Measurements from ENCODE around the gene GDA. TPM values are rescaled to one million over a fixed set of nuclear protein-coding genes. Genes with fewer than 3 reads are reported as not detected.
A peak's percentile ranks its signal among the peaks of the same experiment; 100 is the strongest.

The GDA gene
- total RNA-seq, 6 experiments from 2014 or later: 26.8 to 69.6 (median 45.3) TPM

- Histone ChIP-seq H3K4me3 (no peak overlapping the region), H3K36me3 (no peaks in the 10 kb centered on the region), H3K9me3 (no peaks in the 10 kb centered on the region), H3K27ac (no peak overlapping the region), H3K4me1 (peaks cover 0 to 42% (median 16%) of the 10 kb centered on the region in 4 donors), H3K27me3 (no peaks in the 10 kb centered on the region)
- WGBS (ENCODE audit: insufficient coverage, low coverage, low lambda C conversion rate, missing lambda C conversion rate): 64% methylated on average over 1 of the region's 2 CpGs
- intact Hi-C loops (cut with DNase I): no loop called here
- ATAC-seq: no peak
- no peak for DNase-seq
- TF ChIP-seq CTCF (IDR thresholded peaks at IDR 0.05): no peak
- TF ChIP-seq POLR2A (IDR thresholded peaks at IDR 0.05): no peak
These were observed 24.3 kb upstream of the GDA start for GRCh38 chr9:72124947-72125346.

- intact Hi-C loops (cut with DNase I): no loop called here
These were observed 21.5 kb upstream of the GDA start for GRCh38 chr9:72127753-72128152.

GRCh38 chr9:72128526-72128925 is 20.7 kb upstream of the GDA start:
- peaks cover 0 to 60% (median 22%) of the 10 kb centered on the region in 4 donors for H3K4me1 ChIP-seq
- no peak for ATAC-seq
- 44% methylated on average over 2 of the region's 2 CpGs for WGBS (ENCODE audit: insufficient coverage, low coverage, low lambda C conversion rate, missing lambda C conversion rate)

More at GRCh38 chr9:72127753-72128152, 21.5 kb upstream of the GDA start:
- no peak for TF ChIP-seq CTCF (IDR thresholded peaks at IDR 0.05)
- TF ChIP-seq POLR2A (IDR thresholded peaks at IDR 0.05): no peak
- no peaks in the 10 kb centered on the region for H3K9me3 ChIP-seq
- WGBS (ENCODE audit: insufficient coverage, low coverage, low lambda C conversion rate, missing lambda C conversion rate): 0% methylated on average over 2 of the region's 2 CpGs
- peak overlapping the region; percentile 52 to 94 (median 66) for H3K27ac ChIP-seq
- no peaks in the 10 kb centered on the region for H3K27me3 ChIP-seq
- peak; percentile 11 to 51 (median 23) for ATAC-seq
- no peaks in the 10 kb centered on the region for H3K36me3 ChIP-seq
- H3K4me3 ChIP-seq: no peak overlapping the region
- no peak for DNase-seq
- peaks cover 0 to 52% (median 20%) of the 10 kb centered on the region in 4 donors for H3K4me1 ChIP-seq

GRCh38 chr9:72129271-72130156 is 19.7 kb upstream of the GDA start:
- DNase-seq: peak; percentile 44 to 83 (median 65)
- no peak for TF ChIP-seq CTCF (IDR thresholded peaks at IDR 0.05)
- peak; percentile 55 for TF ChIP-seq POLR2A (IDR thresholded peaks at IDR 0.05)
- ATAC-seq: peak; percentile 77 to 91 (median 86)
- 23% methylated on average over 9 of the region's 9 CpGs for WGBS (ENCODE audit: insufficient coverage, low coverage, low lambda C conversion rate, missing lambda C conversion rate)
- Histone ChIP-seq H3K4me3 (peak overlapping the region in 1 of 3 donors; percentile 15), H3K27ac (peak overlapping the region; percentile 52 to 94 (median 66)), H3K9me3 (no peaks in the 10 kb centered on the region), H3K4me1 (peaks cover 0 to 69% (median 27%) of the 10 kb centered on the region in 4 donors), H3K36me3 (no peaks in the 10 kb centered on the region), H3K27me3 (no peaks in the 10 kb centered on the region)
- intact Hi-C loops (cut with DNase I): no loop called here

More at GRCh38 chr9:72128526-72128925, 20.7 kb upstream of the GDA start:
- peak overlapping the region; percentile 52 to 94 (median 66) for H3K27ac ChIP-seq
- no peak for TF ChIP-seq POLR2A (IDR thresholded peaks at IDR 0.05)
- no peak for TF ChIP-seq CTCF (IDR thresholded peaks at IDR 0.05)
- intact Hi-C loops (cut with DNase I): no loop called here
- DNase-seq: no peak
- H3K36me3 ChIP-seq: no peaks in the 10 kb centered on the region
- no peaks in the 10 kb centered on the region for H3K27me3 ChIP-seq
- H3K4me3 ChIP-seq: no peak overlapping the region
- H3K9me3 ChIP-seq: no peaks in the 10 kb centered on the region

All from right lobe of liver (tissue), 6 donors.